ENCODE results near the gene SSR2.
"Not testable (repeated sequence)": the region's sequence is repeated elsewhere in the genome, so short reads cannot be mapped to it uniquely, and the experiment has no call there.

Gene SSR2

DNA sequence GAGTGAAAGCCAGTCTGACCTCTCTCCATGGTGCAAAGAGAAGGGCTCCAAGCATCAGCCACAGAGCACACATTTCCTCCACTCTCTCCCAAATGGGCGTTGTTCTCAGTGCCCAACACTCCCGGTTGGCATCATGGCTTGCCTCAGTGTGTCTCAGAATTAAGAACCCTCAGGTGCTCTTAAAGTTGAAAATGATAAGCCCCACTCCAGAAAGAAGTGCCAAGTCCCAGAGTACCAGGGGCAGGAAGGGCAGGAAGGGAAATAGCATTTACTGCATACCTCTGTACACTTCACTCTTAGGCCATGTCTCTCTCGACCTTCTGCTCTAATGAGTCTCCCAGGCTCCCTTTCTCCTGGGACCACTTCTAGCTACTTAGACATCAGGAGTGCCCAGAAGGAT is 27.2 kb downstream of the SSR2 start:
- DNase-seq (ENCODE audit: low read depth), result no peak

DNA sequence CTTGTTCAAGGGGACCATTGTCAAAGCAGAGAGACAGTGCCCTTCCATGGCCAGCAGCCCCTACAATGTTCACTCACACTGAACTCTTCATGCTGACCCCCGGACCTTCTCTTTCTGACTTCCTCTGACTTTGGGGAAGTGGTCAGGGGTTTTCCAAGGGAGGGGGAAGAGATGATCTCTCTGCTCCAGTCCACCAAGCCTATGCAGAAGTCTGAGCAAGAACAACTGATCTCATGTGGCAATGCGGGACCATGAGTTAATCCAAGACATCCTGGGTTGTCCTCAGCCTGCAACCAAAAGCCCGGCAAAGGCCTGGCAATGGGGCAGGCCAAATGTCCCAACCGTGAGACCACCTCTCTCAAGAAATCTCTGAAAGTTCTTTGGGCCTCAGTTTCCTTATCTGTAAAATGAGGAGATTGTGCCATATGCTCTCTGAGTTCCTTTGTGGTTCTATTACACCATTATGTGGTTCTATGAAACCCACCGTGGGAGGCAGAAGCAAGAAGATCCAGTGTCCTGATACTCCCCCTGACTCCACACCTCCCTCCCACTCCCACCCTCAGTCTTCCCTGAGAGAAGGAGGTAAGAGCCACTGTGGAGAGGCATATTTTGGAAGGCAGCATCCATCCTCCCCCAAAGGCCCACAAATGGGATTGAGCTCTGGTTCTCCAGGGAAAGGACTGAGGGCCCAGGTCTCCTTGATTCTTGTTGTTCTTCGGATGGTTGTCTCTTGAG is 30.6 kb downstream of the SSR2 start:
- DNase-seq (ENCODE audit: low read depth), result no peak

DNA sequence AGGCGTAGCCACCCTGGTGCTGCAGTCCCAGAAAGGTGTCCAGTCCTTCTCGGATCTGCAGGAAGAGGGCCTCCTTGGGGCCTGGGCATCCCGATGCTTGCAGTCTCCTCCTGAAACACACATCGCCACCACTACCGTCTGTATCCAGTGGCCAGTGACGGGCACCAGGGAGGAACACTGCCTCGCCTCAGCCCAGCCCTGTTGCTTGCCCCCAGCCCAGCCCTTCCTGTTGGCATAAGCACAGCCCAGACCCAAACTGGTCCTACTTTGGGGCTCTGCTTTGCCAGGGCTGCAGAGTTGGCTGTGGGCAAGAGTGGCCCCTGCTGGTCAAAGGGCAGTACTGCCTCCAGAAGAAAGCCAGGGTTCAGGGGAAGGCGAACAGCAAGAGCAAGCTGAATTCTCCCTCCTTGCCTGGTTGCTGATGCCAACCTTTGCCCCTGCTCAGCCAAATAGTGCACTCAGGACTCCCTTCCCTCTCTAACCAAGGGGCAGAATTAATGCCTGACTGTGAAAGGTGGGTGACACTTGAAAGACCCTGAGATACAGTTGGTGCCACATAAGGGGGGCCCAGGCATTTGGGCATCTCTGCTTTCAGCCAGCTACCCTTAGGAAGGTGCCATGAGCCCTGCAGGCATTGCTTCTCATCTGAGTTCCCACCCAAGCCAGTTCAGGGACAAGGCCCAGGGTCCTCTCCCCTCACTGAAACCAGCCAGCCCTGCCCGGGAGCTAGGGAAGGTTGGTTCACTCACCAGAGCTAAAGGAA is 31.3 kb downstream of the SSR2 start:
- peak; percentile 58 for DNase-seq (ENCODE audit: low read depth)

DNA sequence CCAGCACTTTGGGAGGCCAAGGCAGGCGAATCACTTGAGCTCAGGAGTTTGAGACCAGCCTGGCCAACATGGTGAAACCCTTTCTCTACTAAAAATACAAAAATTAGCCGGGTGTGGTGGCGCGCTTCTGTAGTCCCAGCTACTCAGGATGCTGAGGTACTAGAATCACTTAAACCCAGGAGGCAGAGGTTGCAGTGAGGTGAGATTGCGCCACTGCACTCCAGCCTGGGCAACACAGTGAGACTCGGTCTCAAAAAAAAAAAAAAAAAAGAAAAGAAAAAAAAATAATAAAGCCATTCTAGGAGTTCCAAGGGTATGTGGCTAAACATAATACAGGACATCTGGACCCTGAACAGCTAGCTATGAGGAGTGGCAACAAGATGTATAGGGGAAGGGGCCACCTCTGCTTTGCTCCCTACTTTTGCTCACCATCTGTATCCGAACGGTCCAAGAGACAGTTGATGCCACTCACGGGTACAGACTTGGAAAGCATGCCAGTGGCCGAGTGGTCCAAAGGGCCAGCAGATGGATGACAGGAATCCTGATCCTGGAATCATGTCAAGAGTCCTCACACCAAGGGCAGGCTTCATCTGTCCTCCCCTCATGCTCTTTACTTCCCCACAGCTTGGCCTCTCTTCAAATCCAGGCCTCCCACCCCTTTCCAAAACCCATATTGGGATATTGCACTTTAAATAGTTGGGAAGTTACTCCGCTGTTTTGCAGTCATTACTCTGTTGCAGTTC is 35.7 kb downstream of the SSR2 start:
- DNase-seq (ENCODE audit: low read depth), result not testable (repeated sequence)

DNA sequence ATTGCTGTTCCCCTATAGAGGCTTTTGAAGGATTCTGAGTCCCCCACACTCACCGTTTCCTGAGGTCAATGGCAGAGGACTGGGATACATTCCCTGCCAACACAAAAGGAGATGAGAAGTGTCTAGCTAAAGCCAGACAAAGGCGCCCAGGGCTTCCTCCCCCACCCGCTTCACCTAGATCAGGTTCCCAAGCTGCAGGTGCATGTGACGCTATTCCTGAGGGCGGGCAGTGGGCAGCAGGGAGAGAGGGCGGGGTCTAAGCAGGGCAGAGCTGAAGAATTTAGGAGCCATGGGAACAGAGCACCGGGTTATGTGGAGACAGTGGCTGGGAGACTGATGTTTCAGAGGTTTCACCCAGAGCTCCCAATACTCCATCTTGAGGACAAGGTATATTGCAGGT is 36.4 kb downstream of the SSR2 start:
- no peak for DNase-seq (ENCODE audit: low read depth)

DNA sequence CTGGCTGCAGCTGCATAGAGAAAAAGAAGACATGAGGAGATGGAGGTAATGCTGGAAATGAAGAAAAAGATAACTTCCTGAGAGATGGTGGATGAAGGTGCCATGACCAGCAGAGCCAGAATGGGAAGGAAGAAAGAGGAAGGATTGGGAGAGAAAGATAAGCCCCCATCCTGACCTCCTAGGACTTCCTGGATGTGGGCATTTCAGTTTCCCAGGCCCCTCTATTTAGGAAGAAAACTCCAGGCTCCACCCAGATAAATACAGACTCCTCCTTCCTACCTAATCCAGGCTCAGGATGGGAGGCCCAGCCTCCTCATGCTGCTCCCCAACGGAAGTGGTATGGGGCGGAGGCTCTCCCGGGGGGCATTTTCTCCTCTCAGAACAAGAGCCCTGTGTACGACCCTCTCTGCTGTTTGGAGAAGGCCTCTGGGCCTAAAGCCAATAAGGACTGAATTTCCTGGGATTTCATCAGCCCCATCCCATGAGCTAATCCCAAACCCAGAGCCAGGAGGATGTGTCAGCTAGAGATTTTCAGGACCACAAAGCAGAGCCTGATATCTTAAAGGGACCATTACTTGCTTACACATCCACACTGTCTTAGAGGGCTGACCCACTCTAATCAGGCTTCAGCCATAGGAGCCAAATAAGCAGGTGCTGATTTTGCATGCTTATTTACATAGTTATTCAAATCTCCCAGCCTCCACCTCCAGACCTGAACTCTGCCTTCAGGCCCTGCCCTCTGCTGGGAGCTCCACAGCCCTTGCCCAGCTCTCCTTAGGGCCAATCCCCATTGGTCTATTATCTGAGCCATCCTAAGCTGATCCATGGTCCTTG is 37.3 kb downstream of the SSR2 start:
- DNase-seq (ENCODE audit: low read depth), result peak; percentile 99

DNA sequence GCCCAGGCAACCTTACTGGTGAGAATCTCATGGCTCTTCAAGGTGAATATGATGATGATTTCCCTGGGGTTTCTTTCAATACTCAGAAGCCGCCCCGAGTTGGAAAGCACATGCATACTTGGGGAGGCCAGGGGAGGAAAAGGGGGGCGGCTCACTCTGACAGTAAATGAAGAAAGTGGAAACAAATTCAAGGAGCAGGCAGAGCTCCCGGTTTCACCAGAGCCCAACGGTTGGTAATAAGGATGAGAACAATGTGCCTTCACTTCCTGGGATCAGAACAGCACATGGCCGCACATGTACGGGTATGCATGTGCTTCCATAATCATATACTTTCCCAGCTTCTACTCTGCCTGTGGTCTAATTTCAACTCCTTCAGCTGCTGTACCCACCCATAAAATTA is 38.6 kb downstream of the SSR2 start:
- DNase-seq (ENCODE audit: low read depth), result no peak

DNA sequence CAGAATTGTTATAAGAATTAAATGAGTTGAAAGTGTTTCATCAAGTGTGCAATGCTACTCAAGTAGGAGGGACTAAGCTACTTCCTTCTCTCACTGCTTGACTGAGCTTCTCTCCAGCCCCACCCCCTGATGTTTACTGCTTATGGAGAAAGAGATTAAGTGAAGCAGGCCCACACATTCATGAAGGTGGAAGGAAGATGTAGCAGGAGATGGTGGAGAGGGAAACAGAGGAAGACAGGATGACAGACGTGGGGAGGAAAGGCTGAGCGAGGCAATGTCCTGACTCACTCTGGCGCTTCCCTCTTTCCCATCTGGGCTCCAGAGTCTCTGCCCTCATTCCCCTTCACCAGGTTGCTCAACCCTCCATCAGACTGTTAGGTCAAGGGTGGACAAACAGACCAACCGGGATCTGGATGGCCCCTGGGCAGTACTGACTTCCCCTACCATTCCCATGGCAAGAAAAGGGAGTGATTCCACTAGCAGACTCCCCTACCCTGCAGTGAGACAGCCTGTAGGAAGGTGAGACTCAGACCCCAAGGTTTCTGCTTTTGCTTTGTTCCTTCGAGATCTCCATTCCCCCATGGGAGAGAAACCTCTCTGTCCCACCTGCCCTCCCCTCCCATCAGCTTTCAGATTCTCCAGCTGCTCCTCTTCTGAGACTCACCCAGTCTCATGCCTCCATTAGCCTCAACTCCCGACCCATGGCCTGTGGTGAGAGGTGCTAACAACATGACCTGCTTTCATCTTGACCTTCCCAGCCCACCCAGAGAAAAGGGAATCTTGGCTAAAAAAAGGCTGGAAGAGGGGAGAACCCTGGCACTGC is 39.3 kb downstream of the SSR2 start:
- DNase-seq (ENCODE audit: low read depth), result no peak

DNA sequence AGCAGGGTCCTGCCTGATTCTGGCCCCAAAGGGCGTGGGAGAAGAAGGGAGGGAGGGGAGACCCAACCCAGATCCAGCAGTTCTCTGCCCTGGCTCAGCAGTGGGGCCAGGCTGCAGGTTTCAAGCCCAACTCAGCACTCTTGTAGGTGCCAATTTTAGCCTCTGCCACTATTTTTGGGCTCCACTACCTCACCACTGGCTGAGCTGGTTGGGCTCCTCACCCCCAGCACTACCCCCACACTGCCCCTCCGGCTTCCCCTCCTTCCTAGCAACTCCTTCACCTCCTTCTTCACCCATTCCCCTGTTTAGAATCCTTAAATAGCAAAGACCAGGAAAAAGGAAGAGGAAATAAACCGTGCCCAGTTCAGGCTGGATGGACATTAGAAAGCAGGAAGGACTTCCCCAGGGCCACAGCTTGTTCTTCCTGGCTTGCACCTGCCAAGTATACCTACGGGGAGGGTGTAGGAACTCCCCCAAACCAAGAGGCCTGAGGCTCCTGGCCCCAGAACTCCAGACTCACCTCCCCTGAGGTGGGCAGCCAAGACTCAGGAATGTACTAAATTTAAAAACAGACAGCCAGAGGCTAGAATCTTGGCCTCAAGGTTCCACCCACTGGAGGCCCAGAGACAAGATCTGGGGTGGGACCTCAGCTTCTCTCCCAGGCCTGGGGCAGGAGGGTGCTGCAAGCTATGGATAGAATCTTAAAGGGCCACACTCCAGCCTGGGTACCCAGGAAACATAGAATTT is 41.0 kb downstream of the SSR2 start:
- DNase-seq (ENCODE audit: low read depth), result no peak

DNA sequence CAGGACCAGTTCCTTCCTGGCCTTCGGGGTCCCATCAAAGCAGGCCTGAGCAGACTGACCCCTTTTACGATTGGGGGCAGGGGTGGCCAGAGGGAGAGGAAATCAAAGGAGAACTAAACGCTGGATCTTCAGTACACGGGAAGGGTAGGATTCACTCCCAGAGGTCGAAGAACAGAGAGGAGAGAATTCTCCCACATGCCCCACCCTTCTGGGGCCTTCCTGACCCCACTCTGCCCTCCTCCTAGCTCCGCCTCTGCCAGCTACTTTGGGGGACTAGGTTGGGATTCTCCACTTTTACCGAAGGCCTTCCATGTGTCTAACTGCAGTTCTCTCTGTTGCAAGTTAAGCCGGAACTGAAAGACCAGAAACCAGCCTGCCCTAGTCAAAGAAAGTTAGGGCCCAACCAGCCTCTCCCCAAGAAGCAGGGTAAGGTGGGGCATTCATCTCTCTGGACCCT is 41.8 kb downstream of the SSR2 start:
- no peak for DNase-seq (ENCODE audit: low read depth)

DNA sequence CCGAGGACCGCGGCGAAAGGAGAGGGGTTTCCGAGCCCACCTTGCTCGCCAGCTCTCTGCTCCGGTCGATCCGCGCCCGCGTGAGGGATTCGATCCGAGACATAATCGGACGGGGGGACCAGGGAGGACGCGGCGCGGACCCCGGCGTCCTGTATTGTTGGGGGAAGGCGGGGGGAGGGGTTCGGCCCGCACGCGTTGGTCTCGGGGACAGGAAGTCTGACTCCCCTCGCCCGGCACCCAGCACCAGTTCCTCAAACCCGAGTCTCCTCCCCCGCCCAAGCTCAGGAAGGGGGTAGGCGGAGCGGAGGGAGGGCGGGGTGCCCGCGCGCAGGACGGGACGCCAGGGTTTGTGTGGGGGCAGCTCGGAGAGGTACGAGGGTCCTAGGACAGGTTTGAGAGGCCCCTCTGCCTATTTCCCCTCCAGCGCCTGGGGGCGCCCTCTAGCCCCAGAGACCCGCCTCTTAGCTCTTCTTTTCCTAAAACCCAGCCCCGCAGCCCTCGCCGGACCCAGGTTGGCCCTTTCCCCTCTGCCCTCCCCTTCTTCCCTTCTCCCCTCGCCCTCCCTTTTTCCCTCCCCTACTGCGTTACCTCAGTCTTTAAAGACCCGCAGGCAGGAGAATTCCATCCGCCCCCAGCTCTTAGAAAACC is 42.3 kb downstream of the SSR2 start, which contains the start of gene ARHGEF2:
Gene ARHGEF2, minus strand, starts transcription at position 223 of the 648 bp plus-strand sequence. Its CDS starts 120 bp downstream, at position 103.
- no peak for DNase-seq (ENCODE audit: low read depth)

DNA sequence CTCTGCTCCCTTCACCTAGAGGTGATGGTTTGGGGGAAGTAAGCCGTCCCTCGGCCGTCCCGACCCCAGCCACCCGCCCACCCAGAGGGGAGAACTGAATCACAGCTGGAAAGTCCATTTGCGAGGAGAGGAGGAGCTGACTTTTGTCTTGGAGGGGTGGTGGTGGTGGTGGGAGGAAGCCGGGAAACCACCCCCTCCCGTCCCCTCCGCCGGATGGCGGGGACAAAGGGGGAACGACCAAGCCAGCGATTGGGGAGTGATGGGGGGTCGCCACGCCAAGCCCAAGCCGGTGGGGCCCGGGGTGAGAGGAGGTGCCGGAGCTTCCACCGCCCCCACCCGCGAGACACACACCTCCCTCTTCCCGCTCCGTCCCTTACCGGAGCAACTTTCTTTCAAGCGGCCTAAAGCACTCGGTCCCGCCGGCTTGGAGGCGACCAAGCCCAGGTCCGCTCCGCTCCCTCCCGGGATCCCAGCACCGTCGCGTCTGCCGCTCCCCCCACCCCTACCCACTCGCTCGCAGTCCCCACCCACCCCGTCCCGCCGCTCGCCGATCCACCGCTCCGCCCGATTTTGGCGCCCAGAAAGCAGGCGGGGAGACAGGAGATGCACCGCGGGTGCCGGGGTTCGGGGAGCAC is 42.9 kb downstream of the SSR2 start:
- no peak for DNase-seq (ENCODE audit: low read depth)

DNA sequence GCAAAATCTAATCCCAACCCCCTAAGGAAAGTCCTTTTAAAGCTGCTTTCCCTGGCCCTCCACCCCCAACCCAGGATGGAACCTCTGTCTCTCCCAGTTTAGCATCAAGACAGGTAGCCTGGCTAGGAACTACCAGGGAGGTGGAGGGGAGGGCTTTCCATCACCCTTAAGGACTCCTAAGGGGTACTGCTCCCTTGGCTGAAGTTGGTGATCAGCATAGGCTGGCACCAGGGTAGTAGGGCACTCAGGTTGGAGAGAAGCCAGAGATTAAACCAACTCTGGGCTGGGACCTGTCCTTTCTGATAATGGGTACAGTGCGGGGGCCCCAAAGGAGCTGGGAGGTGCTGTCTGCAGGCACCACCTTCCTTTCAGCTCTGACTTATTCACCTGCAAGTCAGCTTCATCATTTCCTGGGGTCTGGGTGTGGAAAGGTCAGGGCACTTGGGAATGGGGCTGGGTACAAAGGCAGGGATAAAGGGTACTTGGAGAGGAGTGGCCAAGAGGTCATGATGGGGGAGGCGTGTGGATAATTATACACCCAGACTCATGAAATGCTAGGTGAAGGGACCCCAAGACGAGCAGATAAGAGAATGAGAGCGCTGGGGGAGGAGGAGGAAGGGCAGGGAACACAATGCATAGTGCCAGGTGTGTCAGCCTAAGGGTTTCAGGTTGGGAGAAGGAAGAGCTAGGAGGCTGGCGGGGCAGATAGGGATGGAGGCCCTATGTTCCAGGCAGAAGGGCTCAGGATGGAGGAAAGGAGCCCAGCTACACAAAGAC is 43.6 kb downstream of the SSR2 start:
- no peak for DNase-seq (ENCODE audit: low read depth)

DNA sequence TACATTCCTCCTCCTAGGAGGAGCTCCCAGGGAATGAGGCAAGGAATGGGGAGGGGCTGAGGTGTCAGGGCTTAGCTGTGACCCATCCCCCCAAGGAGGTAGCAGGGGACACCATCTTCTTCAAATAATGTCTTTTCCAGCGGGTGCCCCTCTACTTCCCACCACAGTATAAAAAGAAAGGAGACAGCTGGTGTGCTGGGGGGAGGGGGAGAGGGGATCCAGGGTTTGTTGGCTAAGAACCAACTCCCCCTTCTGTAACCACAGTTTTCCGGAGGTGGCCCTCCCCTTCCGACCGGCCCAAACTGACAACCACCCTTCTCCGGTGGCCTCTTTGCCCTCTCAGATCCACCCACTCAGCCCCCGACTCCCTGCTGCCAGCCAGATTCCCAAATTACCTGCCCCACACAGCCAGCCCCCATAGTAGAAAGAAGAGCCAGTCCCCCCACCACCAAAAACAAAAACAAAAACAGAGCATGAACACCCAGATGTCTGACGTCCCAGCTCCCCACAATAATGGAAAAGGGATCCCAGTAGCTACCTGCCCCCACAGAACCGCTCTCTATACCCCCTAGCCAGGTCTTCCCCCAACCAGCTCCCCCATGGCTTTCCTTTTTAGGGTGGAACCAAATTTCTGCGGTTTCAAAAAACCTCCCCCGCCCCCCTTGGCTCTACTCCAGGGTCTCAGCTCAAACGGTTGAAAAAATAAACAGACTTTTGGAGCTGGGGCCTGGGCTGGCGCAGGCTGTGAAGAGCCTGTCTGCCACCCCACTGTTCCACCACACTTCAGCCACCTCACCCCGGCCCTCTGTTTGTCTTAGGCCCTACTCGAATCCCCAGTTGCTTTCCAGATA is 44.5 kb downstream of the SSR2 start:
- DNase-seq (ENCODE audit: low read depth), result peak; percentile 54

DNA sequence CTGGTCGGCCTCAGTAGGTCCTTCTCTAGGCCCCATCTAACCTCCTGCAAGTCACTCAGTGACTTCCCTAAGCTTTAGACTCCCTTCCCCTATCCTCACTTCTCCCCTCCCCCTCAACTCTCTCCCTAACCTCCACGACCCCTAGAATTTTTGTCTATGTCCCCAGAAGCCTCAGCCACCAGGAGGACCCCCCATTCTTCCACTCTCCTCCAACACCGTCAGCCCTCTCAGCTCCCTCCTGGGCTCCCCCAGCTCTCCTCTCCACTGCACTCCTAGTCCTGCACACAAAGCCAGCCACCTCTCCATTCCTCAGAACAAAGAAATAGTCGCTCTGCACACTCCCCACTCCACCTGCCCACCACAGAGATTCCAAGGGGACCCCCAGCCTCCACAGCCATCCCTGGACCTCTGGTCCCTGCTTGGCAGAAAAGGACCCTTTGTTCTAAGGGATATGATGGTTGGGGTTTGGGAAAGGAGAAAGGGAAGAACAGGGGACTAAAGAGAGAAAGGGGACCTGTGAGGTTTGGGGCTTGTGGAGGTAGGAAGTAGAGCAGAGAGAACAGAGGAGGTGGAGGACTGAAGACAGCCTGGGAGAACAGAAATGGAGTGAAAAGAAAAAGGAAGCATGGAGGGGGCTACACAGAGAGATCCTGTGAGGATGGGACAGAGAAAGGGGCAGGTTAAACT is 45.2 kb downstream of the SSR2 start:
- DNase-seq (ENCODE audit: low read depth), result no peak

DNA sequence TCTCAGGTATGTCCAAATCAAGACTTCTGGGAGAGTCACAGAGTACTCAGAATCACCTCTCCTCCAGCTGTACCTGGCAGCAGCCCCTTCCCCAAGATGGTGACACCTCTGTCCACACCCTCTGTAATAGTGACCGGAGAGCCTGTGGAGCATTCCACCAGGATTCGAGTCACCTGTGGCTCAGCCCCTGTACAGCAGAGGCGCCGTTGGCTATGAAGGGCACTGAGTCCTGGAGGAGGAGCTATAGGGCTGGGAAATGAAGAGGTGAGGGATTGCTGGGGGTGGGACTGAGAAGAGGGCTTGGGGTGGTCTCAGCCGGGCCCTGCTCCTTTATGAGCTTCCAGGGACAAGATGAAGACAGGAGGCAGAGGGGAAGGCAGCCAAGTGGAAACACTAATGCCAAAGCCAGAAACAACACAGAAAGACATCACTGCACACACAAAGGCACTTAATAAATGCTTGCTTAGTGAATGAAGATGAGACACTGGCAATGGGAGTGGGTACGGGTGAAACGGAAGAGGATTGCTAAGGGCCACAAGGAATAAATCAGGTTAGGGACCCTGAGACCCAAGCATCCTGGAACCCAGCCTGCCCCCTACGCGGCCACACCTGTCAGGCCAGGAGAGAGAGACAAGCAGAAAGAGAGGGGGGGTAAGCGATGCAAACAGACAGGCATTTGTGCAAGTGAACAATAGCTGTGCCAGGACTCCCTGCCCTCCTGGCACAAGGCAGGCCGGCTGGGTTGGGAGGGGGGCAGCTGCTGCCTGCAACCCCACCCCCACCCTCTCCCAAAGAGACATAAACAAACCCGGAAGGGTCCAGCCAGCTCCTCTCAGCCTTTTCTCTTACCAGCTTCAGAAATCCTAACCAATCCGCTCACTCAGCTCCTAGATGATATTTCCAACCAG is 46.3 kb downstream of the SSR2 start:
- no peak for DNase-seq (ENCODE audit: low read depth)
